ENCODE results near the gene NARF. TPM values are rescaled to one million over a fixed set of nuclear protein-coding genes. Genes with fewer than 3 reads are reported as not detected.

NARF gene
- total RNA-seq, 1 donor from 2014 or later: 40.0 TPM

GRCh38 chr17:82416771-82417170, 41.8 kb upstream of the NARF start:
- no peak for DNase-seq (ENCODE audit: low read depth)
- Histone ChIP-seq H3K4me3 (ENCODE audit: low read depth, low read length) (no peak overlapping the region), H3K27me3 (ENCODE audit: control insufficient read depth, insufficient read depth, low read length) (no peaks in the 10 kb centered on the region), H3K36me3 (ENCODE audit: control insufficient read depth, insufficient read depth, low read length) (peaks cover 5% of the 10 kb centered on the region)
- TF ChIP-seq CTCF (IDR thresholded peaks at IDR 0.05; ENCODE audit: insufficient read depth, low read length, severe bottlenecking): no peak
- FAIRE-seq: no peak

GRCh38 chr17:82418001-82418986, 40.2 kb upstream of the NARF start, which contains the start of the genes HEXD and OGFOD3:
TSS of gene HEXD (plus strand) at chr17:82418347. CDS start at chr17:82419800, 1,453 bp downstream.
TSS of gene OGFOD3 (minus strand) at chr17:82418586. CDS start at chr17:82418485, 101 bp downstream.
- no peak for TF ChIP-seq CTCF (IDR thresholded peaks at IDR 0.05; ENCODE audit: insufficient read depth, low read length, severe bottlenecking)
- H3K36me3 ChIP-seq (ENCODE audit: control insufficient read depth, insufficient read depth, low read length): peaks cover 4% of the 10 kb centered on the region
- peak within 1 kb of the TSS; percentile 59 for H3K4me3 ChIP-seq (ENCODE audit: low read depth, low read length)
- no peak for FAIRE-seq
- peak; percentile 53 for DNase-seq (ENCODE audit: low read depth)
- H3K27me3 ChIP-seq (ENCODE audit: control insufficient read depth, insufficient read depth, low read length): no peaks in the 10 kb centered on the region

GRCh38 chr17:82419540-82419939, 39.0 kb upstream of the NARF start:
- Histone ChIP-seq H3K4me3 (ENCODE audit: low read depth, low read length) (no peak overlapping the region), H3K27me3 (ENCODE audit: control insufficient read depth, insufficient read depth, low read length) (no peaks in the 10 kb centered on the region), H3K36me3 (ENCODE audit: control insufficient read depth, insufficient read depth, low read length) (peaks cover 2% of the 10 kb centered on the region)
- FAIRE-seq (no peak), DNase-seq (ENCODE audit: low read depth) (no peak)
- TF ChIP-seq CTCF (IDR thresholded peaks at IDR 0.05; ENCODE audit: insufficient read depth, low read length, severe bottlenecking): no peak

- peak; percentile 9 for DNase-seq (ENCODE audit: low read depth)
- peak; percentile 54 for TF ChIP-seq CTCF (IDR thresholded peaks at IDR 0.05; ENCODE audit: insufficient read depth, low read length, severe bottlenecking)
- Histone ChIP-seq H3K36me3 (ENCODE audit: control insufficient read depth, insufficient read depth, low read length) (peaks cover 1% of the 10 kb centered on the region), H3K27me3 (ENCODE audit: control insufficient read depth, insufficient read depth, low read length) (no peaks in the 10 kb centered on the region), H3K4me3 (ENCODE audit: low read depth, low read length) (no peak overlapping the region)
- no peak for FAIRE-seq
Measured at GRCh38 chr17:82424001-82424862, 34.3 kb upstream of the NARF start.

- TF ChIP-seq CTCF (IDR thresholded peaks at IDR 0.05; ENCODE audit: insufficient read depth, low read length, severe bottlenecking): no peak
- no peak for FAIRE-seq
- Histone ChIP-seq H3K36me3 (ENCODE audit: control insufficient read depth, insufficient read depth, low read length) (peaks cover 1% of the 10 kb centered on the region), H3K4me3 (ENCODE audit: low read depth, low read length) (no peak overlapping the region), H3K27me3 (ENCODE audit: control insufficient read depth, insufficient read depth, low read length) (no peaks in the 10 kb centered on the region)
- no peak for DNase-seq (ENCODE audit: low read depth)
Measured at GRCh38 chr17:82424863-82425159, 33.7 kb upstream of the NARF start.
